ENCODE results near the gene LDHAL6A. TPM values are rescaled to one million over a fixed set of nuclear protein-coding genes. Genes with fewer than 3 reads are reported as not detected.

Gene LDHAL6A
- total and polyA plus RNA-seq, 2 donors (not counting 3 experiments of a cell fraction or from before 2014, with no cell fraction given) = not detected

DNA sequence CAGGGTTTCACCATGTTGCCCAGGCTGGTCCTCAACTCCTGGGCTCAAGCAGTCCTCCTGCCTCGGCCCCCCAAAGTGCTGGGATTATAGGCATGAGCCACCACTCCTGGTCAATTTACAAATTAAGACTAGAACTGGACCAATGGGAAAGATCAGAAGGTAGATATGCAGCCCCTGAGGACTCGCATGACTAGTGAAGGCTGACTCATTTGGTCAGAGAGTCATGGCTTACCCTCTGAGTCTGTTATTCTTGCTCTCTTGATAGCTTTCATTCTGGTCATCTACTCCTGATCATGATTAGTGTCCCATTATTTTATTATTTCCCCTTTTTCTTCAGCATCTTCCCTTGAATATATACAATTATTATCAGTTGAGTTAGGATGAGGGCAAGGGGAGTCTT, 2.7 kb upstream of the LDHAL6A start:
- Histone ChIP-seq H3K79me2 (ENCODE audit: control insufficient read depth, insufficient read depth, low read length) (no peaks in the 10 kb centered on the region), H3K9me3 (replicated peaks; ENCODE audit: control insufficient read depth, insufficient read depth, low read length) (no peaks in the 10 kb centered on the region), H3K4me3 (replicated peaks in 1 of 3; ENCODE audit: insufficient read depth in 1 of 3, low read depth in 1 of 3, low read length in 3 of 3) (no peak overlapping the region), H4K20me1 (replicated peaks; ENCODE audit: control insufficient read depth, extremely low read depth, insufficient read depth, low read length) (no peaks in the 10 kb centered on the region), H2AFZ (ENCODE audit: low read depth, low read length) (no peak overlapping the region), H3K27me3 (ENCODE audit: control insufficient read depth in 2 of 2, insufficient read depth in 2 of 2, low read length in 2 of 2) (peaks cover 0 to 3% of the 10 kb centered on the region in 2 experiments), H3K27ac (ENCODE audit: insufficient read depth, low read depth, low read length) (no peak overlapping the region), H3K9me1 (replicated peaks; ENCODE audit: control insufficient read depth, extremely low read depth, insufficient read depth, low read length) (no peaks in the 10 kb centered on the region), H3K4me1 (ENCODE audit: control insufficient read depth, extremely low read depth, insufficient read depth, low read length) (peaks cover 5% of the 10 kb centered on the region), H3K36me3 (ENCODE audit: control insufficient read depth in 2 of 2, extremely low read depth in 1 of 2, insufficient read depth in 2 of 2, low read length in 2 of 2) (no peaks in the 10 kb centered on the region), H3K4me2 (ENCODE audit: insufficient read depth, low read length) (no peak overlapping the region), H3K9ac (replicated peaks; ENCODE audit: extremely low read depth, insufficient read depth, low read length) (no peak overlapping the region)
- FAIRE-seq = no peak
- no peak for DNase-seq (ENCODE audit: low read depth, low spot score)
- CTCF ChIA-PET = interaction anchor here (1.7 kb wide), 1 partner anchor 43 kb away, joined by 4 read pairs; no protein-coding TSS in a partner anchor
- BruUV-seq (replicated peaks) = no TSS peak
- TF ChIP-seq FOS (IDR thresholded peaks at IDR 0.05; ENCODE audit: borderline replicate concordance, insufficient read depth, low read length) = no peak
- TF ChIP-seq, protein P1, sequence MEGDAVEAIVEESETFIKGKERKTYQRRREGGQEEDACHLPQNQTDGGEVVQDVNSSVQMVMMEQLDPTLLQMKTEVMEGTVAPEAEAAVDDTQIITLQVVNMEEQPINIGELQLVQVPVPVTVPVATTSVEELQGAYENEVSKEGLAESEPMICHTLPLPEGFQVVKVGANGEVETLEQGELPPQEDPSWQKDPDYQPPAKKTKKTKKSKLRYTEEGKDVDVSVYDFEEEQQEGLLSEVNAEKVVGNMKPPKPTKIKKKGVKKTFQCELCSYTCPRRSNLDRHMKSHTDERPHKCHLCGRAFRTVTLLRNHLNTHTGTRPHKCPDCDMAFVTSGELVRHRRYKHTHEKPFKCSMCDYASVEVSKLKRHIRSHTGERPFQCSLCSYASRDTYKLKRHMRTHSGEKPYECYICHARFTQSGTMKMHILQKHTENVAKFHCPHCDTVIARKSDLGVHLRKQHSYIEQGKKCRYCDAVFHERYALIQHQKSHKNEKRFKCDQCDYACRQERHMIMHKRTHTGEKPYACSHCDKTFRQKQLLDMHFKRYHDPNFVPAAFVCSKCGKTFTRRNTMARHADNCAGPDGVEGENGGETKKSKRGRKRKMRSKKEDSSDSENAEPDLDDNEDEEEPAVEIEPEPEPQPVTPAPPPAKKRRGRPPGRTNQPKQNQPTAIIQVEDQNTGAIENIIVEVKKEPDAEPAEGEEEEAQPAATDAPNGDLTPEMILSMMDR (IDR thresholded peaks at IDR 0.05; ENCODE audit: extremely low read depth in 1 of 2, insufficient read depth in 1 of 2, low read depth in 1 of 2, low read length in 2 of 2) = no peak
- TF ChIP-seq POLR2A (IDR thresholded peaks at IDR 0.05; ENCODE audit: low read depth, low read length) = no peak
- no peak for TF ChIP-seq POLR2AphosphoS5 (IDR thresholded peaks at IDR 0.05; ENCODE audit: insufficient read depth, low read depth, low read length)
- TF ChIP-seq JUN (IDR thresholded peaks at IDR 0.05; ENCODE audit: borderline replicate concordance, insufficient read depth, insufficient read length, low read depth) = no peak
- no peak for TF ChIP-seq GATA2 (IDR thresholded peaks at IDR 0.05; ENCODE audit: insufficient read depth, insufficient read length, low read depth, low read length)
- TF ChIP-seq EZH2 (IDR thresholded peaks at IDR 0.05; ENCODE audit: borderline replicate concordance, low read depth, low read length, severe bottlenecking) = no peak
- TF ChIP-seq, protein P2, sequence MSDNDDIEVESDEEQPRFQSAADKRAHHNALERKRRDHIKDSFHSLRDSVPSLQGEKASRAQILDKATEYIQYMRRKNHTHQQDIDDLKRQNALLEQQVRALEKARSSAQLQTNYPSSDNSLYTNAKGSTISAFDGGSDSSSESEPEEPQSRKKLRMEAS (IDR thresholded peaks at IDR 0.05; ENCODE audit: insufficient read depth, insufficient read length) = no peak
- no peak for TF ChIP-seq MYC (IDR thresholded peaks at IDR 0.05; ENCODE audit: low read depth, low read length)
- dilution Hi-C loops (cut with MboI; ENCODE audit: extremely low pct_ligation_motif_present, low sequenced_read_pairs) = no loop called here
- POLR2A ChIA-PET = no interaction called here
- intact Hi-C loops (cut with micrococcal nuclease) = no loop called here
